Endothelial cell of umbilical vein (primary cell): ENCODE measurements around the gene DAGLB. TPM values are rescaled to one million over a fixed set of nuclear protein-coding genes. Genes with fewer than 3 reads are reported as not detected.

Experiments used
- BruUV-seq: library from RNA; stranded (reverse); fragments of 400-500 nt; replicated peaks from 2 replicates; lab custom pipeline; 2021; lab: Mats Ljungman, UMichigan
- CTCF ChIA-PET: fragments of 300-600, 350-600 bp; sonication (Branson Sonifier 250); formaldehyde crosslinking; loops from one replicate; lab custom pipeline; 2021; ENCODE audit warnings: antibody characterized with exemption, inconsistent platforms; lab: Charles Lee
- POLR2A ChIA-PET: fragments of 300-600, 350-600 bp; sonication (Branson Sonifier 250); formaldehyde crosslinking; loops from one replicate; lab custom pipeline; 2021; ENCODE audit warnings: antibody characterized with exemption, inconsistent platforms; lab: Charles Lee
- DNase-seq: peaks from one replicate; pipeline ENCODE4 v3.0.0-alpha.2; 2011; ENCODE audit warnings: low read depth, low spot score
- FAIRE-seq: peaks from 2 replicates; lab custom pipeline; 2011; peaks lifted over from hg19 to GRCh38; lab: Jason Lieb, UNC
- H2AFZ ChIP-seq: 2 replicates; pipeline ENCODE4 v1.6.0; 2012; ENCODE audit warnings: low read depth, low read length, control low read depth, inconsistent platforms
- H3K27ac ChIP-seq: 2 replicates; pipeline ENCODE4 v1.5.1; 2011; ENCODE audit warnings: low read depth, mild to moderate bottlenecking, control low read depth, low read length, moderate library complexity; ENCODE audit not compliant: insufficient read depth
- H3K27me3 ChIP-seq, 2 experiments: 2 replicates each; pipeline versions ENCODE4 v1.6.0 to v1.6.1; 2011; ENCODE audit warnings: low read length in 2 of 2, mixed read lengths in 1 of 2; ENCODE audit not compliant: control insufficient read depth in 2 of 2, insufficient read depth in 2 of 2
- H3K36me3 ChIP-seq, 2 experiments: 2 replicates in 1 of 2; 3 replicates in 1 of 2; pipeline ENCODE4 v1.5.1; 2011; ENCODE audit warnings: low read length in 2 of 2, mild to moderate bottlenecking in 1 of 2, moderate library complexity in 1 of 2; ENCODE audit not compliant: control insufficient read depth in 2 of 2, insufficient read depth in 2 of 2; ENCODE audit errors: extremely low read depth in 1 of 2
- H3K4me1 ChIP-seq: 3 replicates; pipeline ENCODE4 v1.5.1; 2011; ENCODE audit warnings: mild to moderate bottlenecking, low read length; ENCODE audit not compliant: control insufficient read depth, insufficient read depth; ENCODE audit errors: extremely low read depth
- H3K4me2 ChIP-seq: 2 replicates; pipeline ENCODE4 v1.6.1; 2011; ENCODE audit warnings: low read length, control low read depth, mixed read lengths; ENCODE audit not compliant: insufficient read depth
- H3K4me3 ChIP-seq, 3 experiments: fragments of 200-600 bp in 1 of 3; sonication (generic), shearing (Covaris generic) in 1 of 3; replicated peaks in 1 of 3; 2 replicates each; pipeline ENCODE4 v1.5.1; 2011 to 2016; ENCODE audit warnings: control low read depth in 3 of 3, low read length in 3 of 3, mild to moderate bottlenecking in 2 of 3, inconsistent platforms in 1 of 3, low read depth in 1 of 3, moderate library complexity in 1 of 3; ENCODE audit not compliant: insufficient read depth in 1 of 3
- H3K79me2 ChIP-seq: 2 replicates; pipeline ENCODE4 v1.6.0; 2012; ENCODE audit warnings: low read length, inconsistent platforms; ENCODE audit not compliant: control insufficient read depth, insufficient read depth
- H3K9ac ChIP-seq: replicated peaks from 2 replicates; pipeline ENCODE3; 2011; ENCODE audit warnings: low read length, control low read depth; ENCODE audit not compliant: insufficient read depth; ENCODE audit errors: extremely low read depth
- H3K9me1 ChIP-seq: replicated peaks from 3 replicates; pipeline ENCODE4 v1.6.0; 2011; ENCODE audit warnings: mild to moderate bottlenecking, low read length; ENCODE audit not compliant: control insufficient read depth, insufficient read depth; ENCODE audit errors: extremely low read depth
- H3K9me3 ChIP-seq: replicated peaks from 2 replicates; pipeline ENCODE4 v1.5.1; 2012; ENCODE audit warnings: low read length, inconsistent platforms; ENCODE audit not compliant: control insufficient read depth, insufficient read depth
- H4K20me1 ChIP-seq: replicated peaks from 2 replicates; pipeline ENCODE3; 2011; ENCODE audit warnings: mild to moderate bottlenecking, low read length; ENCODE audit not compliant: control insufficient read depth, insufficient read depth; ENCODE audit errors: extremely low read depth
- CTCF ChIP-seq, 2 donors: IDR thresholded peaks; 1 replicate in 1 of 2; 2 replicates in 1 of 2; pipeline ENCODE4 v1.5.1; 2011; ENCODE audit warnings: low read length in 2 of 2, mild to moderate bottlenecking in 2 of 2, moderate library complexity in 2 of 2, control low read depth in 1 of 2, inconsistent platforms in 1 of 2, low read depth in 1 of 2; ENCODE audit not compliant: insufficient read depth in 1 of 2; ENCODE audit errors: extremely low read depth in 1 of 2
- EZH2 ChIP-seq: IDR thresholded peaks from 2 replicates; pipeline ENCODE4 v1.6.1; 2012; ENCODE audit warnings: borderline replicate concordance, low read depth, mild to moderate bottlenecking, moderate library complexity, low read length, inconsistent platforms; ENCODE audit not compliant: severe bottlenecking
- FOS ChIP-seq: IDR thresholded peaks from 2 replicates; pipeline ENCODE4 v1.6.1; 2011; ENCODE audit warnings: mild to moderate bottlenecking, low read length, moderate library complexity, borderline replicate concordance; ENCODE audit not compliant: insufficient read depth
- GATA2 ChIP-seq: IDR thresholded peaks from 2 replicates; pipeline ENCODE4 v1.7.0; 2011; ENCODE audit warnings: low read depth, mild to moderate bottlenecking, moderate library complexity, mixed read lengths, low read length; ENCODE audit not compliant: insufficient read length, insufficient read depth
- JUN ChIP-seq: IDR thresholded peaks from 2 replicates; pipeline ENCODE4 v1.6.1; 2011; ENCODE audit warnings: borderline replicate concordance, low read depth; ENCODE audit not compliant: insufficient read length, insufficient read depth
- MAX ChIP-seq: IDR thresholded peaks from 2 replicates; pipeline ENCODE4 v1.6.1; 2011; ENCODE audit not compliant: insufficient read depth, insufficient read length
- MYC ChIP-seq: IDR thresholded peaks from one replicate; pipeline ENCODE4 v1.6.1; 2011; ENCODE audit warnings: mild to moderate bottlenecking, low read depth, low read length
- POLR2A ChIP-seq: IDR thresholded peaks from 2 replicates; pipeline ENCODE4 v1.6.1; 2012; ENCODE audit warnings: low read depth, mild to moderate bottlenecking, control low read depth, low read length
- POLR2AphosphoS5 ChIP-seq: IDR thresholded peaks from 2 replicates; pipeline ENCODE4 v1.6.1; 2012; ENCODE audit warnings: low read depth, mild to moderate bottlenecking, control low read depth, low read length, moderate library complexity; ENCODE audit not compliant: insufficient read depth
- dilution Hi-C: fragments of 300-500 bp; cut with MboI; formaldehyde crosslinking; loops from one replicate; pipeline ENCODE4 v1.15.0; 2019; ENCODE audit warnings: low sequenced_read_pairs; ENCODE audit not compliant: extremely low pct_ligation_motif_present
- intact Hi-C: fragments of 100-400 bp; cut with micrococcal nuclease; formaldehyde crosslinking; loops from one replicate; pipeline ENCODE4 v1.10.0; 2022
- polyA plus RNA-seq, 4 experiments: library from polyadenylated mRNA; depleted of rRNA in 3 of 4; stranded (reverse) in 3 of 4; unstranded in 1 of 4; fragments of >200 nt; gene quantifications; 2 replicates each; pipeline versions ENCODE4 v1.2.1 to v1.2.3, GENCODE V29; 2011 to 2012; ENCODE audit warnings: missing spikeins in 1 of 4
- total RNA-seq: library from RNA; stranded (reverse); gene quantifications from 2 replicates; pipeline ENCODE4 v1.2.3, GENCODE V29; 2021

The DAGLB gene
- total and polyA plus RNA-seq, 2 donors (not counting 3 experiments of a cell fraction or from before 2014, with no cell fraction given): 28.2 to 48.2 TPM

DNA sequence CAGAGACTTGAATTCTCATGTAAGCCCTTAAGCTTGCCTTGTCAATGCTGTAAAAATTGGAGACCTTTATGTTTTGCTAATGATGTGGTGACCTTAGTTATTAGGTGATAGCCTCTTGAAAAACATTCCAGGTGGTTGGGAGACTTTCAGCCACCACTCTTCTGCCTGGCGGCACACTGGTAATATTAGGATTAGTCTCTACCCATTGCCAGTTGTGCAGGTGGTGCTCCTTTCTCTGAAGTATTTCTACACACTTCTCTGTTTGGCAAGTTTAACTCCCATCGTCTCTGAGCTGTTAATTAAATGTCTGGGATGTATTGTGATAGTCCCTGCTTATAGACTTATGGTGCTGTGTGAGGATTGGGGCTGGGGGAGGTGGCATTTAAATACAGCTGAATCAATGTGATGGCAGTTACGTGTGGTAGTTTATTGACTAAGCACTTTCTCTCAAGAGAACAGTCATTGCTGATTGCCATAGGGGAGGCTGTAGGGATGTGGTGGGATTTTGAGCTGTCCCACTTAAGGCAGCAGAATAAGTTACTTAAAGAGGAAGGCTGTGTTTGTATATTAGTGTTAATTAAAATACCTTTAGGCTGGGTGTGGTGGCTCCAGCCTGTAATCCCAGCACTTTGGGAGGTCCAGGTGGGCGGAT is 61.7 kb downstream of the DAGLB start:
- peaks cover 50% of the 10 kb centered on the region for H3K4me1 ChIP-seq

GRCh38 chr7:6385110-6385781 is 62.5 kb downstream of the DAGLB start:
- Histone ChIP-seq H3K27ac (peak overlapping the region; percentile 87), H3K4me3 (no peak overlapping the region), H4K20me1 (peaks cover 19% of the 10 kb centered on the region), H3K9ac (peak overlapping the region; percentile 49), H3K9me1 (no peaks in the 10 kb centered on the region), H3K9me3 (no peaks in the 10 kb centered on the region), H3K4me2 (peak overlapping the region; percentile 25), H3K36me3 (peaks cover 3 to 6% of the 10 kb centered on the region in 2 experiments), H3K27me3 (no peaks in the 10 kb centered on the region), H3K4me1 (peaks cover 57% of the 10 kb centered on the region), H2AFZ (no peak overlapping the region), H3K79me2 (peaks cover 98% of the 10 kb centered on the region)
- BruUV-seq: no TSS peak
- POLR2A ChIA-PET: interaction anchor here (1.2 kb wide), 1 partner anchor 14 kb away, joined by 4 read pairs; no protein-coding TSS in a partner anchor
- intact Hi-C loops (no loop called here), dilution Hi-C loops (no loop called here)
- DNase-seq (peak; percentile 88), FAIRE-seq (peak; percentile 77)
- CTCF ChIA-PET: interaction anchor here (0.6 to 2.6 kb wide), 6 partner anchors 8 to 583 kb away, joined by 3 to 7 read pairs (median 3); no protein-coding TSS in a partner anchor
- no peak for TF ChIP-seq CTCF (IDR thresholded peaks at IDR 0.05; ENCODE audit: extremely low read depth in 1 of 2, insufficient read depth in 1 of 2, low read depth in 1 of 2, low read length in 2 of 2)
- TF ChIP-seq JUN: peak; percentile 97
- TF ChIP-seq FOS: peak; percentile 93
- TF ChIP-seq EZH2: no peak
- no peak for TF ChIP-seq MAX
- no peak for TF ChIP-seq MYC
- TF ChIP-seq GATA2: no peak
- TF ChIP-seq POLR2AphosphoS5: peak; percentile 66
- peak; percentile 4 for TF ChIP-seq POLR2A

More for the DNA sequence above, 61.7 kb downstream of the DAGLB start:
- H3K4me3 ChIP-seq: no peak overlapping the region
- POLR2A ChIA-PET: interaction anchor here (1.2 kb wide), 1 partner anchor 13 kb away, joined by 4 read pairs; no protein-coding TSS in a partner anchor
- peaks cover 97% of the 10 kb centered on the region for H3K79me2 ChIP-seq
- peaks cover 3 to 6% of the 10 kb centered on the region in 2 experiments for H3K36me3 ChIP-seq
- no peak overlapping the region for H2AFZ ChIP-seq
- no peak for TF ChIP-seq MAX
- no TSS peak for BruUV-seq
- peak overlapping the region; percentile 87 for H3K27ac ChIP-seq
- H4K20me1 ChIP-seq: peaks cover 16% of the 10 kb centered on the region
- H3K9me1 ChIP-seq: no peaks in the 10 kb centered on the region
- CTCF ChIA-PET: interaction anchor here (0.7 to 2.6 kb wide), 3 partner anchors 7 to 36 kb away, joined by 3 to 7 read pairs (median 4); no protein-coding TSS in a partner anchor
- no peak for FAIRE-seq
- H3K27me3 ChIP-seq: no peaks in the 10 kb centered on the region
- peak overlapping the region; percentile 49 for H3K9ac ChIP-seq
- no peak for DNase-seq
- peak overlapping the region; percentile 25 for H3K4me2 ChIP-seq
- H3K9me3 ChIP-seq: no peaks in the 10 kb centered on the region
- dilution Hi-C loops (no loop called here), intact Hi-C loops (no loop called here)
